GM21786 (cell line): Measurements from ENCODE around the gene TRMT2A.
"Not testable (repeated sequence)": the region's sequence is repeated elsewhere in the genome, so short reads cannot be mapped to it uniquely, and the experiment has no call there.

Experiments used
- ATAC-seq: cut with Tn5 transposase; IDR thresholded peaks from one replicate; pipeline ENCODE4 v1.9.1; 2021; ENCODE audit not compliant: unreplicated experiment

The TRMT2A gene

GRCh38 chr22:20116951-20117632 lies at the start of gene TRMT2A:
Gene TRMT2A, minus strand, starts transcription at chr22:20117226. Its CDS starts 320 bp downstream, at chr22:20116906.
- ATAC-seq = peak; percentile 71

GRCh38 chr22:20166703-20167102 lies 49.7 kb upstream of the TRMT2A start:
- ATAC-seq = no peak

- ATAC-seq = no peak
Observed at GRCh38 chr22:20165913-20166312, 48.9 kb upstream of the TRMT2A start.

- ATAC-seq = no peak
Observed at GRCh38 chr22:20165421-20165820, 48.4 kb upstream of the TRMT2A start.

GRCh38 chr22:20164863-20165262 lies 47.8 kb upstream of the TRMT2A start:
- no peak for ATAC-seq

GRCh38 chr22:20160041-20160440 lies 43.0 kb upstream of the TRMT2A start:
- no peak for ATAC-seq

- ATAC-seq = not testable (repeated sequence)
Observed at GRCh38 chr22:20159531-20159930, 42.5 kb upstream of the TRMT2A start.

GRCh38 chr22:20159076-20159475 lies 42.0 kb upstream of the TRMT2A start:
- no peak for ATAC-seq

GRCh38 chr22:20158391-20159036 lies 41.5 kb upstream of the TRMT2A start:
- ATAC-seq = no peak

- ATAC-seq = no peak
Observed at GRCh38 chr22:20157430-20158183, 40.6 kb upstream of the TRMT2A start.

GRCh38 chr22:20156611-20157429 lies 39.8 kb upstream of the TRMT2A start:
- ATAC-seq = no peak

GRCh38 chr22:20156042-20156389 lies 39.0 kb upstream of the TRMT2A start:
- no peak for ATAC-seq

- ATAC-seq = no peak
Observed at GRCh38 chr22:20155330-20156041, 38.5 kb upstream of the TRMT2A start.

GRCh38 chr22:20154602-20155187 lies 37.7 kb upstream of the TRMT2A start:
- ATAC-seq = no peak

- no peak for ATAC-seq
Observed at GRCh38 chr22:20153945-20154344, 36.9 kb upstream of the TRMT2A start.

- ATAC-seq = no peak
Observed at GRCh38 chr22:20152464-20152890, 35.5 kb upstream of the TRMT2A start.

GRCh38 chr22:20151276-20151588 lies 34.2 kb upstream of the TRMT2A start:
- ATAC-seq = no peak

- no peak for ATAC-seq
Observed at GRCh38 chr22:20150381-20151275, 33.6 kb upstream of the TRMT2A start, which contains the start of gene CCDC188. Gene CCDC188, minus strand, starts transcription at chr22:20151055. Its CDS starts 69 bp downstream, at chr22:20150986.
